B cell (primary cell): ENCODE measurements around the gene CDH12. TPM values are rescaled to one million over a fixed set of nuclear protein-coding genes. Genes with fewer than 3 reads are reported as not detected.

ENCODE experiments used
- ATAC-seq: fragments of 200-7000 bp; cut with Tn5 transposase; one replicate; pipeline ENCODE4 v1.10.0; 2021; ENCODE audit warnings: low read depth, mild to moderate bottlenecking, moderate number of reproducible peaks, moderate library complexity
- CTCF ChIA-PET: fragments of 350-600 bp; sonication (Branson Sonifier 250); formaldehyde crosslinking; loops from one replicate; lab custom pipeline; 2021; ENCODE audit warnings: antibody characterized with exemption, inconsistent platforms; lab: Charles Lee
- POLR2A ChIA-PET: fragments of 350-600 bp; sonication (Branson Sonifier 250); formaldehyde crosslinking; loops from one replicate; lab custom pipeline; 2021; ENCODE audit warnings: antibody characterized with exemption; lab: Charles Lee
- DNase-seq: peaks from one replicate; pipeline ENCODE4 v3.0.0; 2013
- H2AFZ ChIP-seq: 2 replicates; pipeline ENCODE4 v1.6.1; 2012; ENCODE audit warnings: mild to moderate bottlenecking, low read depth, low read length; ENCODE audit not compliant: insufficient read depth, poor library complexity, severe bottlenecking
- H3K27ac ChIP-seq, 2 donors: 1 replicate in 1 of 2; 2 replicates in 1 of 2; pipeline ENCODE4 v1.5.1; 2012 to 2013; ENCODE audit warnings: low read length in 2 of 2, mild to moderate bottlenecking in 2 of 2, moderate library complexity in 1 of 2
- H3K27me3 ChIP-seq, 4 experiments: fragments of 200-600 bp in 1 of 4; sonication (generic) in 1 of 4; replicated peaks in 1 of 4; 1 replicate in 2 of 4; 2 replicates in 2 of 4; pipeline versions ENCODE4 v1.6.1 to v1.7.0; 2013 to 2016; ENCODE audit warnings: low read length in 3 of 4, mild to moderate bottlenecking in 2 of 4, mixed read lengths in 1 of 4, moderate library complexity in 1 of 4; ENCODE audit not compliant: insufficient read depth in 4 of 4, control insufficient read depth in 3 of 4; ENCODE audit errors: control extremely low read depth in 1 of 4
- H3K36me3 ChIP-seq, 2 experiments: replicated peaks in 1 of 2; 1 replicate in 1 of 2; 2 replicates in 1 of 2; pipeline versions ENCODE4 v1.6.1 to v1.7.1; 2013; ENCODE audit warnings: low read length in 1 of 2; ENCODE audit not compliant: insufficient read depth in 2 of 2, control insufficient read depth in 1 of 2; ENCODE audit errors: control extremely low read depth in 1 of 2, extremely low read depth in 1 of 2
- H3K4me1 ChIP-seq, 2 donors: fragments of 200-600 bp in 1 of 2; sonication (generic) in 1 of 2; 1 replicate in 1 of 2; 2 replicates in 1 of 2; pipeline versions ENCODE4 v1.5.1 to v1.6.1; 2013 to 2017; ENCODE audit warnings: low read length in 2 of 2; ENCODE audit not compliant: control insufficient read depth in 2 of 2, insufficient read depth in 2 of 2
- H3K4me2 ChIP-seq: replicated peaks from 2 replicates; pipeline ENCODE3; 2012; ENCODE audit warnings: mild to moderate bottlenecking, low read depth, low read length; ENCODE audit not compliant: poor library complexity, severe bottlenecking
- H3K4me3 ChIP-seq, 5 experiments: fragments of 200-600 bp in 1 of 5; sonication (generic) in 1 of 5; 1 replicate in 3 of 5; 2 replicates in 2 of 5; pipeline versions ENCODE4 v1.5.1 to v1.7.0; 2011 to 2016; ENCODE audit warnings: low read length in 4 of 5, mild to moderate bottlenecking in 4 of 5, low read depth in 2 of 5, control low read depth in 1 of 5, moderate library complexity in 1 of 5; ENCODE audit not compliant: insufficient read depth in 1 of 5; ENCODE audit errors: control extremely low read depth in 1 of 5, extremely low read depth in 1 of 5
- H3K79me2 ChIP-seq: fragments of 200-600 bp; sonication (generic); one replicate; pipeline ENCODE4 v1.6.0; 2016; ENCODE audit warnings: low read length; ENCODE audit not compliant: control insufficient read depth, insufficient read depth
- H3K9ac ChIP-seq: fragments of 200-600 bp; sonication (generic); 2 replicates; pipeline ENCODE4 v1.6.1; 2017; ENCODE audit warnings: mild to moderate bottlenecking, low read length, moderate library complexity
- H3K9me3 ChIP-seq, 3 donors: one replicate each; pipeline versions ENCODE4 v1.6.1 to v1.7.1; 2013; ENCODE audit warnings: low read length in 2 of 3; ENCODE audit not compliant: control insufficient read depth in 2 of 3, insufficient read depth in 1 of 3; ENCODE audit errors: control extremely low read depth in 1 of 3
- H4K20me1 ChIP-seq: 2 replicates; pipeline ENCODE4 v1.6.0; 2012; ENCODE audit warnings: mild to moderate bottlenecking, low read length; ENCODE audit not compliant: insufficient read depth, control insufficient read depth, poor library complexity, severe bottlenecking
- H3K27ac Mint-ChIP-seq: one replicate; pipeline ENCODE4 v1.8.0; 2021; ENCODE audit warnings: mixed read lengths
- H3K27me3 Mint-ChIP-seq: one replicate; pipeline ENCODE4 v1.8.0; 2021; ENCODE audit warnings: mixed read lengths
- H3K4me1 Mint-ChIP-seq: one replicate; pipeline ENCODE4 v1.8.0; 2021; ENCODE audit warnings: mixed read lengths
- H3K4me3 Mint-ChIP-seq: one replicate; pipeline ENCODE4 v1.8.0; 2021; ENCODE audit warnings: mixed read lengths
- H3K9me3 Mint-ChIP-seq: one replicate; pipeline ENCODE4 v1.8.0; 2022; ENCODE audit warnings: mixed read lengths; ENCODE audit not compliant: insufficient read depth
- EZH2 ChIP-seq: IDR thresholded peaks from 2 replicates; pipeline ENCODE4 v1.6.1; 2012; ENCODE audit warnings: borderline replicate concordance, low read depth, mild to moderate bottlenecking, moderate library complexity, low read length; ENCODE audit not compliant: insufficient read depth, poor library complexity, severe bottlenecking
- WGBS: methylation state at CpG from one replicate; pipeline ENCODE4 v1.1.5; 2013; ENCODE audit warnings: missing lambda C conversion rate; ENCODE audit not compliant: insufficient coverage; 5-methylcytosine and 5-hydroxymethylcytosine counted together
- intact Hi-C: fragments of 100-400 bp; cut with micrococcal nuclease; formaldehyde crosslinking; loops from one replicate; pipeline ENCODE4 v1.10.0; 2022
- polyA plus RNA-seq: library from polyadenylated mRNA; depleted of rRNA; stranded (reverse); fragments of >200 nt; gene quantifications from 2 replicates; pipeline ENCODE4 v1.2.3, GENCODE V29; 2012
- total RNA-seq, 2 donors: library from RNA; stranded (reverse); fragments of 120-200 nt in 1 of 2; gene quantifications; 1 replicate in 1 of 2; 2 replicates in 1 of 2; pipeline versions ENCODE4 v1.2.3 to v1.2.4, GENCODE V29; 2013 to 2022
- TF ChIP-seq, protein P1 (sequence below): fragments of 200-600 bp; IDR thresholded peaks from one replicate; pipeline ENCODE4 v1.8.0; 2022; ENCODE audit warnings: antibody characterized with exemption, mild to moderate bottlenecking

CDH12 gene
- total and polyA plus RNA-seq, 2 donors (not counting 1 experiment from before 2014, with no cell fraction given) = not detected

DNA sequence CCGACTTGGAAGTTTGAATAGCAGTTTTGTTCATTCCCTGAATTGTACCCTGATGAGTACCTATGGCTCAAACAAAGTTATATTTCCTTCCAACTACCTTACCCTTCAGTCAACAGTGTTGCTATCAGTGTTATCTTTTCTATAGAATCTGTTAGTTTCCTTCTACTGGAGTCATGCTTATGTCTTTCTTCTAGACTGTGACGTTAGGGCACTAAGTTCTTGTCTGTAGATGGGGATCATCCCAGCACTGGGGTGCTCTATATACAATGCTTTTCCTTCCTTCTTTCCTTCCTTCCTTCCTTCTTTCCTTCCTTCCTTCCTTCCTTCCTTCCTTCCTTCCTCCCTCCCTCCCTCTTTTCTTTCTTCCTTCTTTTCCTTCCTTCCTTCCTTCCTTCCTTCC lies 973.0 kb downstream of the CDH12 start:
- Histone ChIP-seq H3K9ac (no peak overlapping the region), H3K27me3 (no peaks in the 10 kb centered on the region), H3K27ac (no peak overlapping the region), H3K9me3 (no peaks in the 10 kb centered on the region), H2AFZ (no peak overlapping the region), H3K36me3 (no peaks in the 10 kb centered on the region), H3K4me1 (no peaks in the 10 kb centered on the region), H3K4me2 (no peak overlapping the region), H4K20me1 (no peaks in the 10 kb centered on the region), H3K4me3 (no peak overlapping the region), H3K79me2 (no peaks in the 10 kb centered on the region)
- Mint-ChIP-seq H3K4me3 (no peak overlapping the region), H3K9me3 (no peaks in the 10 kb centered on the region), H3K4me1 (no peaks in the 10 kb centered on the region), H3K27ac (no peak overlapping the region), H3K27me3 (no peaks in the 10 kb centered on the region)
- DNase-seq (no peak), ATAC-seq (no peak)
- no CpG with 5 or more reads among the region's 2 CpGs for WGBS
- POLR2A ChIA-PET = no interaction called here
- intact Hi-C loops = no loop called here
- TF ChIP-seq, protein P1, sequence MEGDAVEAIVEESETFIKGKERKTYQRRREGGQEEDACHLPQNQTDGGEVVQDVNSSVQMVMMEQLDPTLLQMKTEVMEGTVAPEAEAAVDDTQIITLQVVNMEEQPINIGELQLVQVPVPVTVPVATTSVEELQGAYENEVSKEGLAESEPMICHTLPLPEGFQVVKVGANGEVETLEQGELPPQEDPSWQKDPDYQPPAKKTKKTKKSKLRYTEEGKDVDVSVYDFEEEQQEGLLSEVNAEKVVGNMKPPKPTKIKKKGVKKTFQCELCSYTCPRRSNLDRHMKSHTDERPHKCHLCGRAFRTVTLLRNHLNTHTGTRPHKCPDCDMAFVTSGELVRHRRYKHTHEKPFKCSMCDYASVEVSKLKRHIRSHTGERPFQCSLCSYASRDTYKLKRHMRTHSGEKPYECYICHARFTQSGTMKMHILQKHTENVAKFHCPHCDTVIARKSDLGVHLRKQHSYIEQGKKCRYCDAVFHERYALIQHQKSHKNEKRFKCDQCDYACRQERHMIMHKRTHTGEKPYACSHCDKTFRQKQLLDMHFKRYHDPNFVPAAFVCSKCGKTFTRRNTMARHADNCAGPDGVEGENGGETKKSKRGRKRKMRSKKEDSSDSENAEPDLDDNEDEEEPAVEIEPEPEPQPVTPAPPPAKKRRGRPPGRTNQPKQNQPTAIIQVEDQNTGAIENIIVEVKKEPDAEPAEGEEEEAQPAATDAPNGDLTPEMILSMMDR = no peak
- no peak for TF ChIP-seq EZH2
- CTCF ChIA-PET = no interaction called here

DNA sequence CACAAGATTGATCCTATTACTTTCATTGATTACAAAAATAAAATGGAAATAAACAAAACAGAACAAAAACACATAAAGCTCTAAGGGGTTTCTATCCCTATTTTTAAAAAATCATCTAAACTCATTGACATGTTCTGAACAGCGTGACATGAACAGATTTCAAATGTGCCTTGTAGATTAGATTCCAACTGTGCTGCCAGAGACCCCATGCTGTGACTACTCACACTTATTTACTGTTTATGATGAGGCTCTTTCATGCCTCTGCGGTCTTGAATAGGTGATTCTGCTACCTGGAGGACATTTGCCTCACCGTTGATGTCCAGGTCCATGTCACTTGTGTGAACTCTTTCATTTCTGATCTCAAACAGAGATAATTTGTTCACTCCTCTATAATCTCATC lies 990.2 kb downstream of the CDH12 start:
- H3K79me2 ChIP-seq = no peaks in the 10 kb centered on the region
- no peak overlapping the region for H3K27ac ChIP-seq
- intact Hi-C loops = no loop called here
- no peak overlapping the region for H3K4me3 Mint-ChIP-seq
- no peak overlapping the region for H3K27ac Mint-ChIP-seq
- ChIA-PET POLR2A (no interaction called here), CTCF (no interaction called here)
- ATAC-seq (no peak), DNase-seq (no peak)
- H3K4me1 ChIP-seq = no peaks in the 10 kb centered on the region
- WGBS = no CpG with 5 or more reads among the region's 3 CpGs
- H3K4me1 Mint-ChIP-seq = no peaks in the 10 kb centered on the region
- H3K27me3 ChIP-seq = no peaks in the 10 kb centered on the region
- no peak overlapping the region for H2AFZ ChIP-seq
- H3K9me3 ChIP-seq = peaks cover 0 to 3% (median 0%) of the 10 kb centered on the region in 3 donors
- H3K4me2 ChIP-seq = no peak overlapping the region
- TF ChIP-seq EZH2 = no peak
- TF ChIP-seq, protein P1 = no peak
- H4K20me1 ChIP-seq = no peaks in the 10 kb centered on the region
- H3K27me3 Mint-ChIP-seq = no peaks in the 10 kb centered on the region
- H3K36me3 ChIP-seq = no peaks in the 10 kb centered on the region
- H3K9me3 Mint-ChIP-seq = no peaks in the 10 kb centered on the region
- H3K4me3 ChIP-seq = no peak overlapping the region
- H3K9ac ChIP-seq = no peak overlapping the region
